LNCaP clone FGC (cell line): Measurements from ENCODE around the gene GMPS.
"Not testable (repeated sequence)": the region's sequence is repeated elsewhere in the genome, so short reads cannot be mapped to it uniquely, and the experiment has no call there.

Experiments used
- DNase-seq: peaks from one replicate; pipeline ENCODE4 v3.0.0-alpha.2; 2011; ENCODE audit warnings: low read depth
- H3K4me3 ChIP-seq: 2 replicates; pipeline ENCODE4 v1.5.1; 2011; ENCODE audit warnings: mild to moderate bottlenecking, low read depth, low read length, control low read depth
- CTCF ChIP-seq: IDR thresholded peaks from 2 replicates; pipeline ENCODE4 v1.5.1; 2012; ENCODE audit warnings: mild to moderate bottlenecking; ENCODE audit not compliant: control insufficient read depth, insufficient read depth; ENCODE audit errors: extremely low read depth

Gene GMPS

GRCh38 chr3:155958676-155959075, 88.2 kb downstream of the GMPS start:
- no peak for TF ChIP-seq CTCF
- DNase-seq = no peak

GRCh38 chr3:155960060-155960459, 89.6 kb downstream of the GMPS start:
- no peak overlapping the region for H3K4me3 ChIP-seq
- no peak for DNase-seq
- no peak for TF ChIP-seq CTCF

More at GRCh38 chr3:155958676-155959075, 88.2 kb downstream of the GMPS start:
- no peak overlapping the region for H3K4me3 ChIP-seq

GRCh38 chr3:155961044-155961443, 90.6 kb downstream of the GMPS start:
- not testable (repeated sequence) for DNase-seq, H3K4me3 ChIP-seq

- TF ChIP-seq CTCF = no peak
- H3K4me3 ChIP-seq = no peak overlapping the region
- no peak for DNase-seq
Measured at GRCh38 chr3:155963570-155963969, 93.1 kb downstream of the GMPS start.

- TF ChIP-seq CTCF = no peak
- no peak for DNase-seq
- H3K4me3 ChIP-seq = no peak overlapping the region
Measured at GRCh38 chr3:155970398-155970797, 99.9 kb downstream of the GMPS start.

- no peak for DNase-seq
- no peak for TF ChIP-seq CTCF
- no peak overlapping the region for H3K4me3 ChIP-seq
Measured at GRCh38 chr3:155972885-155973584, 102.6 kb downstream of the GMPS start.

- 0 out of 2 replicates have a peak, but pooled peaks have one; percentile 27 for TF ChIP-seq CTCF
- DNase-seq = no peak
Measured at GRCh38 chr3:155978324-155978723, 107.9 kb downstream of the GMPS start.

More at GRCh38 chr3:155978324-155978723, 107.9 kb downstream of the GMPS start:
- H3K4me3 ChIP-seq = no peak overlapping the region
